Tongue (tissue), 2 donors: ENCODE data around the gene CDK4. TPM values are rescaled to one million over a fixed set of nuclear protein-coding genes. Genes with fewer than 3 reads are reported as not detected.

Experiments used
- DNase-seq: peaks from one replicate; pipeline ENCODE4 v3.0.0-alpha.2; 2015
- total RNA-seq: library from RNA; depleted of rRNA; stranded (reverse); fragments of >200 nt; gene quantifications from one replicate; pipeline ENCODE4 v1.2.3, GENCODE V29; 2014

CDK4 gene
- total RNA-seq, 1 donor from 2014 or later, result 140 TPM

DNA sequence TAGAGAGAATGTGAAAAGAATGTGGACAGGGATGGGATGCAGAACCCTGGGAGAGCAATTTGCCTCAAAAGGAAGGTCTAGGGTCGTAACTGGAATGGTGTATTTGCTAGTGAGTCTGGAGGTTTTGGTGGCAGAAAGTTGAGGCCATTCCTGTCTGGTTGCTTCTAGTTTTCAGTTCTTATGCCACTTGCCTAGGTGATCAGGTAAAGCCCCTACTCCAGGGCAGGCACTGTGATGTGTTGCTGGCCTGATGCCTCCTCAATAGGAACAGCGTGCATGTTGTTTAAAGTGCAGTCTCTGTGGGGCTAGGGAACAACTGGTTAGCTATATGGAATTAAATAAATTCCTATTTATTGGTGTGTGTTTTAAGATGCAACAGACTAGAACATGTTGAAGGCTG, 51.8 kb downstream of the CDK4 start:
- DNase-seq, result no peak

DNA sequence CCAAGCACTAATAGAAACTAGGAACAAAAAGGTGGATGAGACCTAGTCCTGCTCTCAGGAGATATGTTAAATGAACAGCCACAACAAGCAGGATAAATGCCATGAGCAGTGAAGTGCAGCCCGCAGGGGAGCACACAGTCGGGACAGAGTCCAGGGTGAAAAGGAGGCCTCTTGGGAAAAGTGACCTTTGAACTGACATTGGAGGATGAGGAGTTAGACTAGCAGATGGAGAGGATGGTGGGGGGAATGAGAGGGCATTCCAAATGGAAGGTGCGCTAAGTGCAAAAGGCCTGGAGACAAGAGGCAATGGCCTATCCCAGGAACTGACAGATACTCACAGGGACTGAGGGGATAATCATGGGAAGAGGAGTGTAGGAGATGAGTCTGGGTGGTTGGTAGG, 53.7 kb downstream of the CDK4 start:
- no peak for DNase-seq

Other genes starting within 250 kb of the CDK4 start
- gene DDIT3, start 231.8 kb downstream of the CDK4 start, total RNA-seq, result 23.8 TPM
- 10.1 TPM for gene MBD6, start 229.5 kb downstream of the CDK4 start, total RNA-seq
- 140 TPM for gene DCTN2, start 205.1 kb downstream of the CDK4 start, total RNA-seq
- 0.82 TPM for gene KIF5A, start 202.3 kb downstream of the CDK4 start, total RNA-seq
- 12.6 TPM for gene PIP4K2C, start 161.1 kb downstream of the CDK4 start, total RNA-seq
- 19.2 TPM for gene DTX3, start 147.5 kb downstream of the CDK4 start, total RNA-seq
- 18.6 TPM for gene ARHGEF25, start 140.9 kb downstream of the CDK4 start, total RNA-seq
- gene B4GALNT1, start 119.1 kb downstream of the CDK4 start, total RNA-seq, result 3.3 TPM
- 146 TPM for gene OS9, start 58.2 kb downstream of the CDK4 start, total RNA-seq
- 3.7 TPM for gene AGAP2, start 13.6 kb downstream of the CDK4 start, total RNA-seq
- gene TSPAN31, start 7.3 kb downstream of the CDK4 start, total RNA-seq, result 57.0 TPM
- 9.2 TPM for gene MARCHF9, start 2.8 kb upstream of the CDK4 start, total RNA-seq
- 0.10 TPM for gene CYP27B1, start 14.8 kb upstream of the CDK4 start, total RNA-seq
- gene METTL1, start 19.8 kb upstream of the CDK4 start, total RNA-seq, result 6.9 TPM
- 10.1 TPM for gene EEF1AKMT3, start 20.3 kb upstream of the CDK4 start, total RNA-seq
- gene TSFM, start 30.5 kb upstream of the CDK4 start, total RNA-seq, result 19.6 TPM
- gene AVIL, start 66.4 kb upstream of the CDK4 start, total RNA-seq, result 12.0 TPM
- 114 TPM for gene CTDSP2, start 94.4 kb upstream of the CDK4 start, total RNA-seq
- 10.2 TPM for gene ATP23, start 189.3 kb upstream of the CDK4 start, total RNA-seq